Panc1 (cell line): ENCODE measurements around the gene ADTRP. TPM values are rescaled to one million over a fixed set of nuclear protein-coding genes. Genes with fewer than 3 reads are reported as not detected.

Experiments
- ATAC-seq: fragments of 200-7000 bp; cut with Tn5 transposase; 2 replicates; pipeline ENCODE4 v1.9.1; 2020; ENCODE audit warnings: mild to moderate bottlenecking, moderate library complexity
- BruUV-seq: library from RNA; stranded (reverse); fragments of 400-500 nt; replicated peaks from 2 replicates; lab custom pipeline; 2021; lab: Mats Ljungman, UMichigan
- CTCF ChIA-PET: fragments of 300-600 bp; sonication (Branson Sonifier 250); formaldehyde crosslinking; loops from one replicate; lab custom pipeline; 2022; ENCODE audit warnings: antibody characterized with exemption; lab: Charles Lee
- POLR2A ChIA-PET: fragments of 300-600 bp; sonication (Branson Sonifier 250); formaldehyde crosslinking; loops from one replicate; lab custom pipeline; 2022; ENCODE audit warnings: antibody characterized with exemption; lab: Charles Lee
- DNase-seq: peaks from one replicate; pipeline ENCODE4 v3.0.0-alpha.2; 2010; ENCODE audit warnings: low read depth, low spot score
- H3K27ac ChIP-seq: 2 replicates; pipeline ENCODE4 v1.5.1; 2011; ENCODE audit warnings: mild to moderate bottlenecking, low read length, inconsistent platforms
- H3K27me3 ChIP-seq: fragments of 200-500 bp; sonication (Bioruptor generic); 2 replicates; pipeline ENCODE4 v1.6.0; 2014; ENCODE audit warnings: low read length, inconsistent platforms; ENCODE audit not compliant: control insufficient read depth, insufficient read depth
- H3K36me3 ChIP-seq: fragments of 200-500 bp; sonication (Bioruptor generic); 2 replicates; pipeline ENCODE4 v1.5.1; 2014; ENCODE audit warnings: inconsistent platforms, mild to moderate bottlenecking, low read length, moderate library complexity; ENCODE audit not compliant: control insufficient read depth, insufficient read depth
- H3K4me1 ChIP-seq: 2 replicates; pipeline ENCODE4 v1.5.1; 2011; ENCODE audit warnings: inconsistent platforms, mild to moderate bottlenecking, low read length, moderate library complexity; ENCODE audit not compliant: control insufficient read depth, insufficient read depth
- H3K4me3 ChIP-seq, 2 experiments: 2 replicates each; pipeline ENCODE4 v1.5.1; 2011 to 2012; ENCODE audit warnings: low read depth in 2 of 2, low read length in 2 of 2, mild to moderate bottlenecking in 2 of 2, inconsistent platforms in 1 of 2, moderate library complexity in 1 of 2
- H3K9me3 ChIP-seq: fragments of 200-500 bp; sonication (Bioruptor generic); 2 replicates; pipeline ENCODE4 v1.5.1; 2014; ENCODE audit warnings: low read depth, mild to moderate bottlenecking, inconsistent platforms, low read length, moderate library complexity; ENCODE audit not compliant: control insufficient read depth, insufficient read depth
- CTCF ChIP-seq: fragments of 450-650 bp; IDR thresholded peaks from 2 replicates; pipeline ENCODE4 v1.5.1; 2017; ENCODE audit warnings: mild to moderate bottlenecking
- POLR2AphosphoS5 ChIP-seq: IDR thresholded peaks from 2 replicates; pipeline ENCODE4 v1.6.1; 2012; ENCODE audit warnings: mild to moderate bottlenecking, low read depth, low read length, moderate library complexity
- REST ChIP-seq, 2 experiments: IDR thresholded peaks; 2 replicates each; pipeline ENCODE4 v1.6.1; 2011 to 2012; ENCODE audit warnings: low read depth in 2 of 2, control low read depth in 1 of 2, low read length in 1 of 2, mild to moderate bottlenecking in 1 of 2, moderate library complexity in 1 of 2; ENCODE audit not compliant: insufficient read depth in 1 of 2
- SIN3A ChIP-seq: IDR thresholded peaks from 2 replicates; pipeline ENCODE4 v1.6.1; 2012; ENCODE audit warnings: low read depth, mild to moderate bottlenecking, low read length, moderate library complexity, borderline replicate concordance; ENCODE audit not compliant: insufficient read depth
- TCF7L2 ChIP-seq: IDR thresholded peaks from 2 replicates; pipeline ENCODE4 v1.6.1; 2011; ENCODE audit warnings: mild to moderate bottlenecking, low read depth, low read length, inconsistent platforms
- in situ Hi-C: cut with HindIII; loops from 2 replicates; pipeline ENCODE4 v1.10.0; 2016; ENCODE audit warnings: low sequenced_read_pairs, low pct_unique_long_range_greater_than_20kb
- intact Hi-C: fragments of 100-400 bp; cut with micrococcal nuclease; formaldehyde crosslinking; loops from one replicate; pipeline ENCODE4 v1.10.0; 2022; ENCODE audit not compliant: unreplicated experiment
- total RNA-seq: library from RNA; stranded (reverse); gene quantifications from one replicate; pipeline ENCODE4 v1.2.1, GENCODE V29; 2021; ENCODE audit not compliant: unreplicated experiment

The ADTRP gene
- total RNA-seq, 1 experiment from 2014 or later: not detected

GRCh38 chr6:11710311-11710761, 68.3 kb downstream of the ADTRP start:
- TF ChIP-seq SIN3A: no peak
- TF ChIP-seq TCF7L2: no peak
- TF ChIP-seq REST (IDR thresholded peaks at IDR 0.05; ENCODE audit: insufficient read depth in 1 of 2, low read depth in 2 of 2, low read length in 1 of 2): no peak
- no peak for TF ChIP-seq POLR2AphosphoS5
- no peak for TF ChIP-seq CTCF
- H3K4me1 ChIP-seq: no peaks in the 10 kb centered on the region
- H3K36me3 ChIP-seq: no peaks in the 10 kb centered on the region
- H3K4me3 ChIP-seq: no peak overlapping the region
- BruUV-seq: no TSS peak
- no peaks in the 10 kb centered on the region for H3K27me3 ChIP-seq
- H3K27ac ChIP-seq: no peak overlapping the region
- in situ Hi-C loops: no loop called here
- ATAC-seq (no peak), DNase-seq (no peak)
- ChIA-PET POLR2A (no interaction called here), CTCF (no interaction called here)
- no peaks in the 10 kb centered on the region for H3K9me3 ChIP-seq
- intact Hi-C loops: no loop called here

- no peak for DNase-seq
- intact Hi-C loops (no loop called here), in situ Hi-C loops (no loop called here)
- H3K4me1 ChIP-seq: no peaks in the 10 kb centered on the region
- no peaks in the 10 kb centered on the region for H3K36me3 ChIP-seq
- ATAC-seq: no peak
- POLR2A ChIA-PET: no interaction called here
- H3K27ac ChIP-seq: no peak overlapping the region
- no peaks in the 10 kb centered on the region for H3K9me3 ChIP-seq
- TF ChIP-seq REST (IDR thresholded peaks at IDR 0.05; ENCODE audit: insufficient read depth in 1 of 2, low read depth in 2 of 2, low read length in 1 of 2): no peak
- no peak for TF ChIP-seq POLR2AphosphoS5
- TF ChIP-seq TCF7L2: no peak
- TF ChIP-seq SIN3A: no peak
- no peak for TF ChIP-seq CTCF
- CTCF ChIA-PET: interaction anchor here (0.7 kb wide), 1 partner anchor 489 kb away, joined by 7 read pairs; no protein-coding TSS in a partner anchor
- no peaks in the 10 kb centered on the region for H3K27me3 ChIP-seq
- BruUV-seq: no TSS peak
- H3K4me3 ChIP-seq: no peak overlapping the region
These were observed 72.4 kb downstream of the ADTRP start for GRCh38 chr6:11706171-11706570.
